Body of pancreas (tissue), 4 donors: Measurements from ENCODE around the gene RNF213. TPM values are rescaled to one million over a fixed set of nuclear protein-coding genes. Genes with fewer than 3 reads are reported as not detected.
"Not testable (repeated sequence)": the region's sequence is repeated elsewhere in the genome, so short reads cannot be mapped to it uniquely, and the experiment has no call there.

Source experiments
- ATAC-seq: fragments of 150-250 bp; one replicate; pipeline ENCODE4 v1.9.1; 2016
- DNase-seq, 4 donors: peaks; one replicate each; pipeline ENCODE4 v3.0.0-alpha.2; 2019
- H3K27ac ChIP-seq, 4 donors: fragments of 200-600 bp; sonication (generic); 1 replicate in 3 of 4; 2 replicates in 1 of 4; pipeline versions ENCODE4 v1.5.1 to v1.6.1; 2016 to 2019; ENCODE audit warnings: mild to moderate bottlenecking in 1 of 4, mixed read lengths in 1 of 4, moderate library complexity in 1 of 4
- H3K27me3 ChIP-seq, 2 donors: fragments of 200-600 bp; sonication (generic); one replicate each; pipeline ENCODE4 v1.6.0; 2016; ENCODE audit warnings: mild to moderate bottlenecking in 1 of 2
- H3K36me3 ChIP-seq, 2 donors: fragments of 200-600 bp; sonication (generic); replicated peaks in 1 of 2; 2 replicates each; pipeline ENCODE4 v1.5.1; 2016; ENCODE audit warnings: low read depth in 2 of 2; ENCODE audit not compliant: insufficient read depth in 1 of 2
- H3K4me1 ChIP-seq: fragments of 200-600 bp; sonication (generic); one replicate; pipeline ENCODE4 v1.6.0; 2016
- H3K4me3 ChIP-seq, 2 donors: fragments of 200-600 bp; sonication (generic); 1 replicate in 1 of 2; 2 replicates in 1 of 2; pipeline ENCODE4 v1.5.1; 2016 to 2019
- H3K9me3 ChIP-seq, 3 donors: fragments of 200-600 bp; sonication (generic); 1 replicate in 2 of 3; 2 replicates in 1 of 3; pipeline ENCODE4 v1.5.1; 2016
- CTCF ChIP-seq, 7 experiments: fragments of 450-650 bp in 4 of 7; fragments of 200-600 bp in 3 of 7; sonication (generic) in 3 of 7; IDR thresholded peaks; one replicate each; pipeline ENCODE4 v1.5.1; 2016 to 2019; ENCODE audit warnings: antibody characterized with exemption in 7 of 7
- POLR2A ChIP-seq, 3 donors: fragments of 450-650 bp; IDR thresholded peaks; one replicate each; pipeline ENCODE4 v1.6.1; 2016; ENCODE audit warnings: antibody characterized with exemption in 3 of 3, mild to moderate bottlenecking in 2 of 3
- WGBS, 2 donors: methylation state at CpG; one replicate each; pipeline ENCODE4 v1.1.5; 2017; 5-methylcytosine and 5-hydroxymethylcytosine counted together
- intact Hi-C: fragments of 100-400 bp; cut with DNase I; formaldehyde crosslinking; loops from one replicate; pipeline ENCODE4 v1.15.1; 2023
- total RNA-seq, 2 donors: library from RNA; depleted of rRNA; stranded (reverse); fragments of >200 nt; gene quantifications; one replicate each; pipeline ENCODE4 v1.1.0, GENCODE V29; 2016

Gene RNF213
- total RNA-seq, 2 donors from 2014 or later, result 60.7 to 69.5 TPM

GRCh38 chr17:80328634-80329380 is 68.2 kb downstream of the RNF213 start:
- DNase-seq (no peak), ATAC-seq (no peak)
- no peak overlapping the region for H3K27ac ChIP-seq
- no peaks in the 10 kb centered on the region for H3K27me3 ChIP-seq
- H3K9me3 ChIP-seq, result no peaks in the 10 kb centered on the region
- H3K36me3 ChIP-seq, result peaks cover 0 to 21% of the 10 kb centered on the region in 2 donors
- H3K4me3 ChIP-seq, result no peak overlapping the region
- intact Hi-C loops, result no loop called here
- H3K4me1 ChIP-seq, result no peaks in the 10 kb centered on the region
- 83 to 91% methylated on average over 21 of the region's 21 CpGs for WGBS, 2 donors
- TF ChIP-seq POLR2A (IDR thresholded peaks at IDR 0.05) (no peak), CTCF (IDR thresholded peaks at IDR 0.05) (no peak)

DNA sequence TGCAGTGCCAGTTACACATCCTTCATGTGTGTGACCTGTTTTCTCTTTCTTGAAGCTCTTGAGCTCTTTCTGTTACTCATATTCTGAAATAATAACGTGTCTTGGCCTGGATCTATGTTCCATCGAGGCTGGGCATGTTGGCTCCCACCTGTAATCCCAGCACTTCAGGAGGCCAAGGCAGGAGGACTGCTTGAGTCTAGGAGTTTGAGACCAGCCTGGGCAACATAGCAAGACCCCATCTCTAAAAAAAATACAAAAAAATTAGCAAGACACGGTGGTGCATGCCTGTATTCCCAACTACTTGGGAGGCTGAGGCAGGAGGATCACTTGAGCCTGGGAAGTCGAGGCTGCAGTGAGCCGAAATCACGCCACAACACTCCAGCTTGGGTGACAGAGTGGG is 68.8 kb downstream of the RNF213 start:
- H3K4me1 ChIP-seq, ATAC-seq, H3K4me3 ChIP-seq, H3K27ac ChIP-seq, intact Hi-C loops, H3K9me3 ChIP-seq, H3K27me3 ChIP-seq, DNase-seq: not testable (repeated sequence)
- peaks cover 0 to 22% of the 10 kb centered on the region in 2 donors for H3K36me3 ChIP-seq
- WGBS, 2 donors, result 78 to 91% methylated on average over 6 of the region's 6 CpGs

GRCh38 chr17:80330276-80330675 is 69.6 kb downstream of the RNF213 start:
- Histone ChIP-seq H3K27ac (no peak overlapping the region), H3K9me3 (no peaks in the 10 kb centered on the region), H3K36me3 (peaks cover 3 to 23% of the 10 kb centered on the region in 2 donors), H3K4me3 (no peak overlapping the region), H3K4me1 (no peaks in the 10 kb centered on the region), H3K27me3 (no peaks in the 10 kb centered on the region)
- DNase-seq (no peak), ATAC-seq (no peak)
- TF ChIP-seq POLR2A (IDR thresholded peaks at IDR 0.05) (no peak), CTCF (IDR thresholded peaks at IDR 0.05) (no peak)
- WGBS, 2 donors, result 92 to 93% methylated on average over 7 to 9 of the region's 9 CpGs
- intact Hi-C loops, result no loop called here

DNA sequence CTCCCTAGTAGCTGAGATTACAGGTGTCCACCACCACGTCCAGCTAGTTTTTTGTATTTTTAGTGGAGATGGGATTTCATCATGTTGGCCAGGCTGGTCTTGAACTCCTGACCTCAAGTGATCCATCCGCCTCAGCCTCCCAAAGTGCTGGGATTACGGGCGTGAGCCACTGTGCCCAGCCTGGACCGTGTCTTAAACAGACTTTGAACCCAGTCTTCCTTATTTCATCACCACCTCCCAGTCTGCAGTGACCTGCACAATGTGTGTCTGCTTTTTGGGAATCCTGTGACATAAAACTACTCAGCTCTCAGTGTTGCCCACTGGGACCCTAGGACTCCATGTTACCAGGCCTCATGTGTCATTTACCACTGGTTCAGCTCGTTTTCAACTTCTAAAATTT is 70.3 kb downstream of the RNF213 start:
- H3K4me3 ChIP-seq, H3K4me1 ChIP-seq, ATAC-seq, DNase-seq, H3K9me3 ChIP-seq, H3K27ac ChIP-seq, intact Hi-C loops, H3K27me3 ChIP-seq: not testable (repeated sequence)
- WGBS, 2 donors, result 91 to 98% methylated on average over 6 of the region's 6 CpGs
- peaks cover 4 to 24% of the 10 kb centered on the region in 2 donors for H3K36me3 ChIP-seq

DNA sequence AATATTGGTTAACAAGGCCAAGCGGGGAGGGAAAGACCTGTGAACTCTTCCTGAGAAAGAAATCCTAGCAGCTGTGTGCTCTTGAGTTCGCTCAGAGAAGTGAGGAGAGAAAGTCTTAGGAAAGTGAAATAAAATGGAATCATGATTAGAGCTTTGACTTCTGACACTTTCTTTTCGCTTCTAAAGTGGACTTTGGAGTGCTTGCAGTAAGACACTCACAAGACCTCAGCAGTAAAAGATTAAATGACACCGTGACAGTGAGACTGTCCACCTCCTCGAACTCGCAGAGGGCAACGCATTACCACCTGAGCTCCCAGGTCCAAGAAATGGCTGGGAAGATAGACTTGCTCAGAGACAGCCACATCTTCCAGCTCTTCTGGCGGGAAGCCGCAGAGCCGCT is 71.2 kb downstream of the RNF213 start:
- Histone ChIP-seq H3K27me3 (no peaks in the 10 kb centered on the region), H3K36me3 (peaks cover 4 to 25% of the 10 kb centered on the region in 2 donors), H3K9me3 (no peaks in the 10 kb centered on the region), H3K4me3 (no peak overlapping the region), H3K4me1 (no peaks in the 10 kb centered on the region), H3K27ac (no peak overlapping the region)
- TF ChIP-seq CTCF (IDR thresholded peaks at IDR 0.05), result no peak
- no peak for TF ChIP-seq POLR2A (IDR thresholded peaks at IDR 0.05)
- intact Hi-C loops, result no loop called here
- 87 to 93% methylated on average over 10 of the region's 10 CpGs for WGBS, 2 donors
- ATAC-seq (no peak), DNase-seq (no peak)
